ENCODE results near the gene TNP2.

The TNP2 gene

DNA sequence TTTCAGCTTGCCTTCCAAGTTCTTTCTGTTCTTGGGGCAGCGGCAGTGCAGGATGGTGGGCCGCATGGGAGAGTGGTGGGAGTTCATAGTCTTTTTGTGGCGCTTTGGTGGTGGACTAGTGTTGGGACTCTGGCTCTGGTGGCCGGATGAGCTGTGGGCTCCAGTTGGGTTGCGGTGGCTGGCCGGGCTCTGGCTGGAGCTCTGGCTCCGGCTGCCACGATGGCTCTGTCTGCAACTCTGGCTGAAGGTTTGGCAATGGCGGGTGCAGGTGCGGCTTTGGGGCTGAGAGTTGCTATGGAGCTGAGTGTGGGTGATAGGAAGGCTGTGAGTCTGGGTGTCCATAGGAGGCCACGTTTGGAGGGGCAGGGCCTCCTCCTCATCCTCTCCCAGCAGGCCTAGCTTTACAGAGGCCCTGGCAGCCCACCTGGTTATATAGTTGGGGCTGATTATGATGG lies at the start of gene TNP2:
TSS of gene TNP2 (minus strand) at position 405 of the 455 bp plus-strand sequence. CDS start at position 342, 63 bp downstream.
- no peak for DNase-seq

GRCh38 chr16:11318817-11319216 lies 49.7 kb upstream of the TNP2 start:
- DNase-seq, result no peak

GRCh38 chr16:11316331-11317015 lies 47.3 kb upstream of the TNP2 start:
- no peak for DNase-seq

- no peak for DNase-seq
Measured at GRCh38 chr16:11315510-11315909, 46.4 kb upstream of the TNP2 start.

DNA sequence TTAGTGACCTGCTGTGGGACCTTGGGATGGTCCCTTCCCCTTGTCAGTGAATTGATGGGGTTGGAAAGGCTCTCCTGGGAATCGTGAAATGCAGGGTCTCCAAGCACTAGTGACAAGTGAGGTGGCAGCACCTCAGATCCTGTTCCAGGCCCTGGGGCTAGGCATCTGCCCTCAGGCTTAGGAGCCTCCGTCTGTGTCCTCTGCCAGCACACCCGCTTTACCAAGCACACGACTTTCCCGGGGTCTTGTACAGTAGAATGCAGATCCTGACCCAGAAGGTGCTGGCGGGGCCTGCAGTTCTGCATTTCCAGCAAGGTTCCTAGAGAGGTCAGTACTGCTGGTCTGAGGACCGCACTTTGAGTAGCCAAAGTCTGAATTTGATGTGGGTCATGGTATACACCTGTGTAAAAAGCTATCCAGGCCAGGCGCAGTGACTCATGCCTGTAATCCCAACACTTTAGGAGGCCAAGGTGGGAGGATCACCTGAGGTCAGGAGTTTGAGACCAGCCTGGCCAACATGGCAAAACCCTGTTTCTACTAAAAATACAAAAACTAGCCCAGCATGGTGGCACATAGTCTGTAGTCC lies 45.3 kb upstream of the TNP2 start:
- DNase-seq, result no peak

GRCh38 chr16:11313493-11314308 lies 44.6 kb upstream of the TNP2 start:
- DNase-seq, result peak; percentile 2

DNA sequence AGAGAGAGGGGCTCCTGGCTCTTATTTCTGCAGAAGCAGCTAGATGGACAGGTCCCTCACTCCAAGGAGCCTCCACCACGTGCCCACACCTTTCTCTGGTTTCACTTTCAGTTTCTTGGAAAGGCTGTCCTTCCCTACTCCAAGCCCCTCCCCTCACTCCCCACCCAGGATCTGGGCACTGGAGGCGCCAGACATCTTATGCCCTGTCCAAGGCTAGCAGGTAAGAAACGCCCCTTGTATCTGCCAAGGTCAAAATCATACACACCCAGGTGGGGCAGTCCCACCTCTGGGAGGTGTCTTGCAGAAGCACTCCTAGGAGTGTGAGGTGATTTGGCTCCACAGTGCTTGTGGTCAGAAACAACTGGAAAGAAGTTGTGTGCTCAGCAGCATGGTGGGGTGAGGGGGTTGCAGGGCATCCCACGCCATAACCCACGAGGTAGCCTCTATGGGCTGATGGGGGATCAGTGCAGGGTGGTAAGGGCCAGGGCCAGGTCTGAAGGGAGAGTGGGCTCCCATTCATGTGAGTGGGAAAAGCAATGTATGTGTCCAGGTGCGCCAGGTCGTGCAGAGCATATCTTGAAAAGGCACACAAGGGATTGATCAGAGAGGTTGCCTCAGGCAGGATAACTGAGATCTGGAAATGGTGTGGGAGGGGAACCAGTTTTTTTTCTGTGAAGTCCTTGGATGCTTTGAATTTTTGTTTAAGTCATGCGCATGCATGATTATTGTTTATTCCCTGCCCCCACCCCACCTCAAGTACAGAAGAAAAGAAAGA lies 43.8 kb upstream of the TNP2 start:
- peak; percentile 8 for DNase-seq

- no peak for DNase-seq
Measured at GRCh38 chr16:11310997-11311561, 42.0 kb upstream of the TNP2 start.

DNA sequence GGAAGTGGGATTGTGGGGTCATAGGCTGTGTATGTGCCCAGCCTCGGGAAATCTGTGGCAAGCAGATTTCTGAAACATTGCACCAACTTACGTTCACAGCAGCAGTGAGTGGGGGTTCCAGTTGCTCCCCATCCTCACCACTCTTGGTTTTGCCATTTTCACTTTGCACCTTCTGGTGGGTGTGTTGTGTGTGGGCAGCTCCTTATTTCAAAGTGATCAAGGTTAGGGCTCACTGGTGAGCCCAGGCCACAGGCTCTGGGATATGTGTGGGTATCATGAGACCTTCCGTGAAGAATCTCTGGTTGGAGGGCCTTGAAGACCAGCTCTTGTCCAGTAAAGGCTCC lies 41.5 kb upstream of the TNP2 start:
- DNase-seq, result no peak

DNA sequence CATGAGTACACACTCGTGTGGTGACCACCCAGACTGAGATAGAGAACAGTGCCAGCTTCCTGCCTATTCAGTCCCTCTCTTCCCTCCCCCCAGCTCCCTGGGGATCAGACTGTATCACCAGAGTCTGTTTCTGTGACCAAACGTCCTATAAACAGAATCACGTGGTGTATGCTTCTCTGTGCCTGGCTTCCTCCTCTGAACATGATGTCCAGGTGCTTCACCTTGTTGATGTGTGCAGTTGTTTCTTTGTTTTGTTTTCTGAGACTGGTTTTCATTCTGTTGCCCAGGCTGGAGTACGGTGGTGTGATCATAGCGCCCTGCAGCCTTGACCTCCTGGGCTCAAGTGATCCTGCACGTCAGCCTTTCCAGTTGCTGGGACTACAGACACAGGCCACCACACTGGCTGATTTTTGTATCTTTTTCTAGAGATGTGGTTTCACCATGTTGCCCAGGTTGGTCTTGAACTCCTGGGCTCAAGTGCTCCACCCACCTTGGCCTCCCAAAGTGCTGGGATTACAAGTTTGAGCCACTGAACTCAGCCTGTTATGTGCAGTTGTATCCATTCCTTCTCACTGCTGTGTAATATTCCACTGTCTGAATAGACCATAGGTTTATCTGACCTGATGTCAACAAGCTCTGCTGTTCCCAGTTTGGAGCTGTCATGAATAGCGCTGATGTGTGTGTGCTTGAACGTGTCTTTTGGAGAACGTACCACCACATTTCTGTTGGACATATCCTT lies 40.9 kb upstream of the TNP2 start:
- DNase-seq, result no peak

DNA sequence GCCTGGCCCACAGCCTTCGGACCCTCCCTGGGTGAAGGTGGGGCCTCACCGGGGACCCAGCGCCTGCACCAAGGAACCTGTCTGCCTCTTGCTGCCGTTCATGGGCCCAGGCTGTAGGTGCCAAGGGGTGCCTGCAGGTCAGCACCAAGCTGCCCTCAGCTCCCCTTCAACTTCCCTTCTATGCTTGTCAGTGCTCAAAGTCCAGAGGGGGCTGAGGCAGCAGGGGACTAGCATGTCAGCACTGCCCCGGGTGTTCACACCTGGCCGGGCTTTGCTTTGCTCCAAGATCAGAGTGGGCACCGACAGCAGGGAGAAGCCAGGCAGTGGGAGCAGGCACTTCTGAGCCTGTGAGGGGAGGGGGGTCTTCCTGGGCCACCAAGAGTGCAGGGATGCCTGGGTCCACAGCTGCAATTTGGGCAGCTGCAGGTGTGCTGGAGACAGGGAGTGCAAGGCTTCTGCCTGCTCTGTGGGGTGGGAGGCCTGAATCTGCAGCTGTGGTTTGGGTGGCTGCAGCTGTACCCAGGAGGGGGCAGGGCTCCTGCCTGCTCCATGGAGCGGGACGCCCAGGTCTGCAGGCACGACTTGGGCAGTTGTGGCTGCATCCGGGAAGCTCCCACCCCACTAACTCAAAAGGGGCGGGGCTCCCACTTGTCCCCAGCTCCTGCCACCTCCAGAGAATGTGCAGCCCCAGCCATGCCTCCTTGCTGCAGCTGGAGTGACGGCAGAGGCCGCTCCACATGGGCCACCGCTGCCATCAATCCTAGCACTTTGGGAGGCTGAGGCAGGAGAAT lies 39.6 kb upstream of the TNP2 start:
- no peak for DNase-seq

DNA sequence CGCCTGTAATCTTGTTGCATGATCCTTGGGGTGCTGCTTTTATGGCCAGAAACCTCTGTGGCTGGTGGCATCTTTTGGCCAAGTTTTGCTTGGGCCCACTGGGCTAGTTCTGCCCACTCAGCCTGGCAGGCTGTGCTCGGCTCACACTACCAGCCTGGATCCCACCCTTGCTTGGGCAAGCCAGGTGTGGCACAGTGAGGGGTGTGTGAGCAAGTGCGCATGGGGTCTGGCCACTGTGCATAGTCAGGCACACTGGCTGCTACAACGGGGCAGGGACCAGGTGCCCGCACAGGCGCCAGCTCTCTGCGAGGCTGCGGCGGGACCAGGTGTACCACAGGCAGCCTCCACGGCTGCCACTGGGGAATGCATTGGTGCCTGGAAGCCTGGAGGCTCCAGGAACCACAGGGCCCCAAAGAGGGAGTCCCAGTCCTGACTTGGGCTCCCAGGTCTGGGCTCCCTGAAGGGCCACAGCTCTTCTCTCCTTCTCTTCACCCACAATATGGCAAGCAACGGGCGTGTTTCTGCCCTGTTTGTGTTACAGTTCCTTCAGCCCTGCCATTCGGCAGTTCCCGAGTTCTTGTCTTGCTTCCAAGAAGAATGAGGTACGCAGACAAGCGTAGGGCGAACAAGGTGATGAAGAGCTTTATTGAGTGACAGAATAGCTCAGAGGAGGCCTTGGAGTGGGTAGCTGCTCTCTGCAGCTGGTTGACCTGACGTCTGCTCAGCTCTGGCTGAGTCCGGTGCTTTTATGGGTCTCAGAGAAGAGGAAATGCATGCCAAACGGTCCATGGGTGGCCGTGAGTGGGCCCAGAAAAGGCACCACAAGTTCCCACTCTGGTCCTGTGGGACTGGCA lies 38.7 kb upstream of the TNP2 start:
- no peak for DNase-seq

DNA sequence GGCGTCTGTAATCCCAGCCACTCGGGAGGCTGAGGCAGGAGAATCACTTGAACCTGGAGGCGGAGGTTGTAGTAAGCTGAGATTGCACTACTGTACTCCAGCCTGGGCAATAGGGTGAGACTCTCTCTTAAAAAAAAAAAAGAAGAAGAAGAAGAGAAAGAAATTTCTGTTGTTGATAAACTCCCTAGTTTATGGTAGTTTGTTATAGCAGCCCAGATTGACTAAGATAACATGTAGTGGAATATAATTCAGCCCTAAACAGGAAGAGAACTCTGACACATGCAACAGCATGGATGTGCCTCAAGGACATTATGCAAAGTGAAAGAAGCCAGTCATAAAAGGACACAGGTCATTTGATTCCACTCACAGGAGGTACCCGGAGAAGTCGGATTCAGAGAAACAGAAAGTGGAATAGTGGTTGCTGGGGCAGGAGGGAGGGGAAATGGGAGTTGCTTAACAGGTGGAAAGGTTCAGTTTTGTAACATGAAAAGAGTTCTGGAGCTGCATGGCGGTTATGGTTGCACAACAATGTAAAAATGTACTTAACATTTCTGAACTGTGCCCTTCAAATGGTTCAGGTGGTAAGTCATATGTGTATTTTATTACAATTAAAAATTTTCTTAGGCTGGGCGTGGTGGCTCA lies 38.0 kb upstream of the TNP2 start:
- no peak for DNase-seq

DNA sequence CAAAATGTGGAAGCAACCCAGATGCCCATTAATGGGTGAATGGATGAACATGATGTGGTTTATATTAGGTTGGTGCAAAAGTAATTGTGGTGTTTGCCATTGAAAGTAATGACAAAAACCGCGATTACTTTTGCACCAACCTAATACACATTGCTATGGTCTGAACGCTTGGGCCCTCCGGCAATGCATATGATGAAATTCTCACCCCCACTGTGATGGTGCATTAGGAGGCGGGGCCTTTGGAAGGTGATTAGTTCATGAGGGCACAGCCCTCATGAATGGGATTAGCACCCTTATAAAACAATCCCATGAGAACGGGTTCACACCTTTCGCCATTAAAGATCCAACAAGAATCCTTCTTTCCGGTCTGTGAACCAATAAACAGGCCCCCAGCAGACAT lies 37.3 kb upstream of the TNP2 start:
- DNase-seq, result no peak

DNA sequence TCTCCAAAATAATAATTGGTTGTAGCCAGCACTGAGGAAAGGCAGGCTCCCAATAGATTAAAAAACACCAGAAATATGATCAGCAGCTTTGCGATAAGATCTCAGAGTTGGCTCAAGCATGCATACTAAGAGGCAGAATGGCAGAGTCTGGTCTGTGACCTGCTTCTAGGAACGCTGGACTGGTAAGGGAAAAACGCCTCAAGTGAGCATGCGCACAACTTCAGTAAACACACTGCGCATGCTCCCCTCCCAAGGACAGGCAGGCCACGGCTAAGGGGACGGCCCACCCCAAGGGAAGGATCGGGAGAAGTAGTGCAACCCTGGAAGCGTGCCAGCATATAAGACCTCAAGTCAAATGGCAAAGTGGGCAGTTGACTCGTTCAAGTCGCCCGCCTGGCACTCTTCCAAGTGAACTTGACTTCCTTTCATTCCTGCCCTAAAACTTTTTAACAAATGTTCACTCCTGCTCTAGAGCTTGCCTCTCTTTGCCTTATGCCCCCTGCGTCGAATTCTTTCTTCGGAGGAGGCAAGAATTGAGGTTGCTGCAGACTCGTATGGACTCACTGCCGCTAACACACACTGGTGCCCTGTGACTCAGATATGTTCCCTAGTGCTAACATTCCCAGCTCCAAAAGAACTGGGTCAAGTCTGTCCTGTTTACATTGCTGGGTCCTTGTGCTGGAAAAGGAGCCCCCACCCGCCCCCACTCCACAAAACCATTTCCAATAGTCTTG lies 34.4 kb upstream of the TNP2 start:
- DNase-seq, result no peak

GRCh38 chr16:11302977-11303376 lies 33.9 kb upstream of the TNP2 start:
- no peak for DNase-seq

DNA sequence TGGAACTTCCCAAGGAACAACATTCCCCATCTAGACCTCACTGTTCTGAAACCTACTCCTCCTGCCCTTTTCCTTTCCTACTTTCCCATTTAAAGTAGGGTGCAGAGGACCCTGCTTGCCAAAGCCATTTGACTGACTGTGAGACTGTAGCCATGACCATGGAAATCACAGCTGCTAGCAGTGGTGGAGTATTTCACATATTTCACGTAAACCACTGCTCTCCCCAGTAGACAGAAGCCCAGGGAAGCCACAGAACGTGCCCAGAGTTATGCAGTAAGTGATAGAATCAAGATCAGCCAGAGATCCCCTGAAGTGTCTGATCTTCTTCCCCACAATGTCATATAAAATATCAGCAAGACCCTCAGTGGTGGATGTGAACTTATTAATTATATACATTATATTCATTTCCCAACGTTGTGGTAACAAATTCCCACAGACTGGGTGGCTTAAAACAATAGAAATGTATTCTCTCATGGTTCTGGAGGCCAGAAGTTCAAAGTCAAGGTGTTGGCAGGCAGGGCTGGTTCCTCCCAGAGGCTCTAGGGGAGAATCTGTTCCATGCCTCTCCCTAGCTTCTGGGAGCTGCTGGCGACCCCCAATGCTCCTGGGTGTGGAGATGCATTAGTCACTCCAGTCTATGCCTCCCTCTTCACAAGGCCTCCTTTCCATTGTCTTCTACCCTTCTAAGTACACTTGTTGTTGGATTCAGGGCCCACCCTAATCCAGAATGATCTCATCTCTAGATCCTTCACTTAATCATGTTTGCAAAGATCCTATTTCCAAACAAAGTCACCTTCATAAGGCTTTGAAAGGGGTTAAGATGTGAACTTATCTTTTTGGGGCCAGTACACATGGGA lies 32.7 kb upstream of the TNP2 start:
- no peak for DNase-seq

DNA sequence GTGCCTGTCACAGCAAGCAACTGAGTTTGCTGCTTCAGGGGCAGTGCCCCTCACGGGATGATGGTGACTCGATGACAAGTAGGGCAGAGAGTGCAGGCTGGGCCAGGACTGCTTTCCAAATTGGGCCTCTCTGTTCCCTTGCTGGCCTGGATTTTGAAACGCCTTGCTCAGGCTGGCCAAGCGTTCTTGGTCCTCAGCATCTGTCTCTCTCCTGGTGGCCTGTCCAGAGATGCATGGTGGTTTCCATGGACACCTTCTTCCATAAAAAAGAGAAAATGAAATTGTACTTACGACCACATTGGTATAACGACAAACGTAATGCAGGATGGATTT lies 31.4 kb upstream of the TNP2 start:
- no peak for DNase-seq
